Parathyroid adenoma (tissue), 2 donors: ENCODE measurements around the gene KLHL10.

Experiments
- H2AFZ ChIP-seq: fragments of 300-600 bp; sonication (generic); one replicate; pipeline ENCODE4 v1.7.0; 2017; ENCODE audit warnings: antibody characterized with exemption, mild to moderate bottlenecking
- H3K27ac ChIP-seq: fragments of 300-600 bp; sonication (generic); one replicate; pipeline ENCODE4 v1.7.0; 2017
- H3K27me3 ChIP-seq: fragments of 300-600 bp; sonication (generic); one replicate; pipeline ENCODE4 v1.7.0; 2017; ENCODE audit warnings: low read length; ENCODE audit not compliant: control insufficient read depth, insufficient read depth
- H3K36me3 ChIP-seq: fragments of 300-600 bp; sonication (generic); one replicate; pipeline ENCODE4 v1.7.0; 2017; ENCODE audit warnings: low read length; ENCODE audit not compliant: control insufficient read depth, insufficient read depth
- H3K4me1 ChIP-seq: fragments of 300-600 bp; sonication (generic); one replicate; pipeline ENCODE4 v1.7.0; 2017; ENCODE audit warnings: control low read depth
- H3K4me2 ChIP-seq: fragments of 300-600 bp; sonication (generic); one replicate; pipeline ENCODE4 v1.7.0; 2017; ENCODE audit warnings: low read length
- H3K4me3 ChIP-seq: fragments of 300-600 bp; sonication (generic); one replicate; pipeline ENCODE4 v1.7.0; 2017; ENCODE audit warnings: low read depth, low read length
- H3K79me2 ChIP-seq: fragments of 300-600 bp; sonication (generic); one replicate; pipeline ENCODE4 v1.7.0; 2017; ENCODE audit warnings: control low read depth
- H3K9ac ChIP-seq: fragments of 300-600 bp; sonication (generic); one replicate; pipeline ENCODE4 v1.7.0; 2017; ENCODE audit warnings: mild to moderate bottlenecking
- H3K9me3 ChIP-seq: fragments of 300-600 bp; sonication (generic); one replicate; pipeline ENCODE4 v1.7.0; 2017; ENCODE audit warnings: low read length; ENCODE audit not compliant: control insufficient read depth
- TF ChIP-seq, protein P1 (sequence below): fragments of 300-600 bp; sonication (generic); IDR thresholded peaks from one replicate; pipeline ENCODE4 v1.7.0; 2017; ENCODE audit warnings: antibody characterized with exemption, mild to moderate bottlenecking
- donor health status: primary hyperparathyroidism.

KLHL10 gene

DNA sequence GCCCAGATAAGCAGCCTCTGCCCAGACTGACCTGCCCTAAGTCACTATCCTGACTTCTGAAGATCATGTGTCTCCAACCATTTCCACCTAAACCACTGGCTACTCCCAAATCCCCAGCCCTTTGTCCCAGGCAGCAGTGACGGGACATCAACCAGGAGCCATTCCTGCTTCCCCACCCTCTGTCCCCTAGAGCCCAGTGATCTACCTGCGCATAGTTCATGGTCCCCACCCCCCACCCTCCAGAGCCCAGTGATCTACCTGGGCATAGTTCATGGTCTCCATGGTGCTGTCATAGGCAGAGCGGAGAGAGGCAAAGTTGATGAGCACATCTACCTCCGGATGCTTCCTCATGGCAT is 54.4 kb downstream of the KLHL10 start:
- Histone ChIP-seq H3K9ac (no peak overlapping the region), H2AFZ (no peak overlapping the region), H3K4me2 (no peak overlapping the region), H3K4me3 (no peak overlapping the region), H3K27me3 (no peaks in the 10 kb centered on the region), H3K27ac (no peak overlapping the region), H3K4me1 (no peaks in the 10 kb centered on the region), H3K36me3 (no peaks in the 10 kb centered on the region), H3K79me2 (no peaks in the 10 kb centered on the region), H3K9me3 (no peaks in the 10 kb centered on the region)
- TF ChIP-seq, protein P1, sequence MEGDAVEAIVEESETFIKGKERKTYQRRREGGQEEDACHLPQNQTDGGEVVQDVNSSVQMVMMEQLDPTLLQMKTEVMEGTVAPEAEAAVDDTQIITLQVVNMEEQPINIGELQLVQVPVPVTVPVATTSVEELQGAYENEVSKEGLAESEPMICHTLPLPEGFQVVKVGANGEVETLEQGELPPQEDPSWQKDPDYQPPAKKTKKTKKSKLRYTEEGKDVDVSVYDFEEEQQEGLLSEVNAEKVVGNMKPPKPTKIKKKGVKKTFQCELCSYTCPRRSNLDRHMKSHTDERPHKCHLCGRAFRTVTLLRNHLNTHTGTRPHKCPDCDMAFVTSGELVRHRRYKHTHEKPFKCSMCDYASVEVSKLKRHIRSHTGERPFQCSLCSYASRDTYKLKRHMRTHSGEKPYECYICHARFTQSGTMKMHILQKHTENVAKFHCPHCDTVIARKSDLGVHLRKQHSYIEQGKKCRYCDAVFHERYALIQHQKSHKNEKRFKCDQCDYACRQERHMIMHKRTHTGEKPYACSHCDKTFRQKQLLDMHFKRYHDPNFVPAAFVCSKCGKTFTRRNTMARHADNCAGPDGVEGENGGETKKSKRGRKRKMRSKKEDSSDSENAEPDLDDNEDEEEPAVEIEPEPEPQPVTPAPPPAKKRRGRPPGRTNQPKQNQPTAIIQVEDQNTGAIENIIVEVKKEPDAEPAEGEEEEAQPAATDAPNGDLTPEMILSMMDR = no peak

DNA sequence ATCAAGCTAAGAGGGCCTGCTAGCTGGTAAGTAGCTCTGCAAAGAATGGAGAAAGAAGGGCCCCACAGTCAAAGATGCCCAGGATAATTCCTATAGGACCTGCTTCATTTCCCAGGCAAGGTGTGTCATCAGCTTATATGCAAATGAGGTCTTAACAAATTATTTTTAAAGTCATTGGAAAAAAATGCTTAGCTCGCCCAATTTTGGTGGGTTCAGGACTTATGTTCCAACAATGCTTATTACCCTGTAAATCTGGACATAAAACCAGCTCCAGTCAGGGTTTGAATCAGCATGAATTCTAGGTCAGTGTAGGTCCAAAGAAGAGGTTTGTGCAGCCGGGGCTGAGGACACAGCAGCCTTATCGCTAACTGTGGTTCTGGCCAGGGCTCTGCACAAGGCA is 55.8 kb downstream of the KLHL10 start:
- TF ChIP-seq, protein P1 = no peak
- no peak overlapping the region for H3K27ac ChIP-seq

DNA sequence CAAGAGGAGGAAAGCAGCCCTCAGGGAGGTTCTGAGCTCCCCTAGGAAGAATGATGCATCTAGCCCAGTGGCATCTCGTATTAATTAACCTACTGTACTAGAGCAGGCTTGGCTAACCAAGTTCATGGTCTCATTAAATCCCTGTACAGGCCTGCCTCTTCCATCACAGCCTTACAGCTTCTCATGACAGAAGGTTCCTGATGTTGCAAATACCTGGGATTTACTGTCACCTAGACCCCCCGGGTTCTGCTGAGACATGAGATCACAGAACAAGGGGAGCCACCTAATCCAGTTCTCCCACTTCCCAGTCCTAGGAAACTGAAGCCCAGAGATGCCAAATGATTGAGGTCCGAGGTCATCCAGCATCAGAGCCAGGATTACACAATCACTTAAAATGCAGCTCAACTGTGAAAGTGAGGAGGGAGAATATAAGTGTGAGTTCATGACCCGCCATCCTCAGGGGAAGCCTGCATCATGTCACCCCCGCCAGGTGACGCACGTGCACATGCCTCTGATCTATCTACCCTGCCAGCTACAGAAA is 57.2 kb downstream of the KLHL10 start:
- Histone ChIP-seq H3K4me1 (no peaks in the 10 kb centered on the region), H3K4me2 (no peak overlapping the region), H3K9me3 (no peaks in the 10 kb centered on the region), H3K27ac (no peak overlapping the region), H3K36me3 (no peaks in the 10 kb centered on the region), H3K27me3 (no peaks in the 10 kb centered on the region), H2AFZ (no peak overlapping the region), H3K9ac (no peak overlapping the region), H3K4me3 (no peak overlapping the region), H3K79me2 (no peaks in the 10 kb centered on the region)
- TF ChIP-seq, protein P1 = no peak

More for the DNA sequence above, 55.8 kb downstream of the KLHL10 start:
- Histone ChIP-seq H3K4me2 (no peak overlapping the region), H3K4me3 (no peak overlapping the region), H2AFZ (no peak overlapping the region), H3K4me1 (no peaks in the 10 kb centered on the region), H3K9me3 (no peaks in the 10 kb centered on the region), H3K9ac (no peak overlapping the region), H3K36me3 (no peaks in the 10 kb centered on the region), H3K27me3 (no peaks in the 10 kb centered on the region), H3K79me2 (no peaks in the 10 kb centered on the region)

DNA sequence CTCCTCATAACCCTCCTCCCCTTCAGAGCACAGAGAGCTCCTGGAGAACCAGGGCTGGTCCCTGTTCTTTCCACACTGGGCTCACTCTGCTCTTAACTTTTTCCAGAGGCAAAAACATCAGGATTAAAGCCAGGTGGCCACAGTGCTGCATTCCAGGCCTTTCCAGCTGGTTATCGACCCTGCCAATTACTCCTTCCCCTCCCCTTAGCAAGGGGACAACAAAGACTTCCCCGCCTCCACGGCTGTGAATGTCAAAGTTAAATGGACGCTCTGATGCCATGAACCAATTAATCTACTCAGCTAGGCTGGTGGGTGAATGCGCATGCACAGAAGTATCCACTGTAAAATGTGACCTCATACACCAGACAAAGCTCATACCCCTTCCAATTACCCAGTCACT is 58.0 kb downstream of the KLHL10 start:
- H3K9me3 ChIP-seq = no peaks in the 10 kb centered on the region
- no peaks in the 10 kb centered on the region for H3K27me3 ChIP-seq
- no peaks in the 10 kb centered on the region for H3K4me1 ChIP-seq
- no peaks in the 10 kb centered on the region for H3K36me3 ChIP-seq
- H3K27ac ChIP-seq = no peak overlapping the region
- TF ChIP-seq, protein P1 = no peak
- no peaks in the 10 kb centered on the region for H3K79me2 ChIP-seq
- no peak overlapping the region for H3K9ac ChIP-seq
- H3K4me2 ChIP-seq = no peak overlapping the region
- H3K4me3 ChIP-seq = no peak overlapping the region
- H2AFZ ChIP-seq = no peak overlapping the region

DNA sequence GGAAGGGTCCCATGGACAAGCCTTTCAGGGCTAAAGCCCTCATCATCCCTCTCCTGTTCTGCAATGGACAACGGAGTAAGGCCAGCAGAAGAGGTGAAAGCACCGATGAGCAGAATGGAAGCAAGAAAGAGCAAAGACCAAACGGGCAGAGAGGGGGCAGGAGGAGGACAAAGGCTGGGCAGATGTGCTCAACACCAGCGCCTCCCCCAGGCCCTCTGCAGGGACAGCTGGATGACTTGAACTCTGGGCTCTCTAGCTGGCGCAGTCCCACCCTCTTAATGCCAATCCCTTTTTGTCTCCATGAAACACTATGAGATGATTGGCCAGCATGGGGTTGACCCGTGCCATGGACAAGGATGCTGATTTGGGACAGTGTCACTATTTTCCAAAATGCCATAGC is 59.1 kb downstream of the KLHL10 start:
- Histone ChIP-seq H3K79me2 (no peaks in the 10 kb centered on the region), H3K4me1 (no peaks in the 10 kb centered on the region), H3K27ac (no peak overlapping the region), H3K4me2 (no peak overlapping the region), H3K4me3 (no peak overlapping the region), H3K27me3 (no peaks in the 10 kb centered on the region), H2AFZ (no peak overlapping the region), H3K9me3 (no peaks in the 10 kb centered on the region), H3K9ac (no peak overlapping the region), H3K36me3 (no peaks in the 10 kb centered on the region)
- TF ChIP-seq, protein P1 = no peak
